CD4-positive, alpha-beta T cell treated with Interleukin-4 for 1 hour (primary cell): ENCODE measurements around the gene FRS2.

ENCODE experiments used
- DNase-seq, 2 donors: peaks; one replicate each; pipeline ENCODE4 v3.0.0-alpha.2; 2020 to 2022

The FRS2 gene

GRCh38 chr12:69502345-69503081 lies 32.3 kb downstream of the FRS2 start:
- no peak for DNase-seq

DNA sequence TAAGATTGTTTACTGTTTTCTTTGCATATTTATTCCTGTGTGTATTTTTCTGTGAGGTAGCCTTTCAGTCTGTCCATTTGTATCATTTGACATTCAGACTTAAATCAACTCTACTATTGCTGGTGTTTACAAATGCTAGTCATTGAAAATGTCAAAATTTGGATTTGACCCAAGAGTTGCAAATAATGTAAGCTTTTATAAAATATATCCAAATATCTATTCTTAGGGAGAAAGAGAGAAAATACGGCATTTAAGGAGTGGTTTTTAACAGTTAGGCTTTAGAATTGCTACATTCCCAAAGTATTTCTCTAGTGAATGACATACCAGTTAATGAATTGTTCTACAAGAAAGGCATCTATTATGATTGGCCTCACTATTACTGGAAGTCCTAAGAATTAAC lies 37.9 kb downstream of the FRS2 start:
- DNase-seq, result no peak

DNA sequence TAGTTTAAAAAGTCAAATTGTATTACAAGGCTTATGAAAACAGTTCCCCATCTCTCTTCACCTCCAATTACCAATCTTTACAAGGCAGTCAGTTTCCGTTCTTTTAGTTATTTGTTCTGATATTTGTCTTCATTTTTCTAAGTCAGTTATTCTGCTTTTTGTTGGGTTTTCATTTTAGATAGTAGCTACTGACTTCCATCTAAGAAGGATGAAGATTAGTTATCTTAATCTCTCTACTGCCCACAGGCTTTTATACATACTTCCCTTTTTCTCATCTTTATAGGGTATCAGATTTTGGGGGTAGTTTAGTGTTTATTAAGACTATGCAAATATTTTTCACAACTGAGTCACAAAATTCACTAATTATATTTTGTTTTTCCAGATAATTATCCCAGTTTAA lies 38.4 kb downstream of the FRS2 start:
- no peak for DNase-seq

- DNase-seq, result no peak
These were observed 39.1 kb downstream of the FRS2 start for GRCh38 chr12:69509308-69509736.

- DNase-seq, result no peak
These were observed 40.0 kb downstream of the FRS2 start for GRCh38 chr12:69509904-69510827.

- no peak for DNase-seq
These were observed 40.8 kb downstream of the FRS2 start for GRCh38 chr12:69511016-69511415.

- no peak for DNase-seq
These were observed 41.5 kb downstream of the FRS2 start for GRCh38 chr12:69511469-69512267.

GRCh38 chr12:69512820-69513219 lies 42.6 kb downstream of the FRS2 start:
- DNase-seq, result no peak

DNA sequence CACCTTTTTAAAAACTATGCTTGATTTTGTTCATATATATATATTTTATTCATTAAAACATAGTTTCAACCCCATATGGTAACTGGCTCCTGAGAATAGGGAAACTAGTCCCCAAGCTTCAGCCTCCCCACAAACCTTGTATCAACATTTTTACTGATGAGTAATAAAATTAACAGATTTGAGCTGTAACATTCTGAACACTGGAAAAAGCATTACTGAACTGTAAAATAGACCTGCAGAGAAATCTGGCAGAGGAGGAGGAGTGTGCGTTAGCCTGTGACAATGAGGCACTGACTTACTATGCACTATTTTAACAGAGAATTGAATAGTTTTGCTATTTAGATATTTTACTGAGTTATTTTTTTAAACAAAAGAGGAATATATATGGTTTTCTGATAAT lies 43.1 kb downstream of the FRS2 start:
- DNase-seq, result no peak

- DNase-seq, result no peak
These were observed 43.9 kb downstream of the FRS2 start for GRCh38 chr12:69514111-69514510.

DNA sequence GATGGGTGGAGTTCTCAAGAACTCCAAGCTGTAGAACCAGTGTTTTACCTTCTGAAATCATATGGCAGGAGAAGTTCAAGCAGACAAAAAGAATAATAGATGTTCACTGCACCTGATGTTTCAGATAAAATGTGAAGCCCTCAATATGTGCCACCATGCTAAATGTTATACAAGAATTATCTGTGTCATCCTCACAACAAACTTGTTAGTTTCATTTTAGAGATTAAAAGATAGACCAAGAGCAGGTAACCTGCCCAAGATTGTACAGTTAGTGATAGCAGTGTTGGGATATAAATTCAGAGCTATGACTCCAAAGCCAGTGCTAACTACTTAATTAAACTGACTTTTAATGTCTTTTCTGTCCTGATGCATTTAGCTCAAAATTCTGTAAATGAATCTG lies 44.7 kb downstream of the FRS2 start:
- no peak for DNase-seq

- no peak for DNase-seq
These were observed 45.3 kb downstream of the FRS2 start for GRCh38 chr12:69515394-69515930.

GRCh38 chr12:69516950-69517349 lies 46.8 kb downstream of the FRS2 start:
- no peak for DNase-seq

- no peak for DNase-seq
These were observed 47.2 kb downstream of the FRS2 start for GRCh38 chr12:69517406-69517805.

- DNase-seq, result no peak
These were observed 49.7 kb downstream of the FRS2 start for GRCh38 chr12:69519871-69520270.

DNA sequence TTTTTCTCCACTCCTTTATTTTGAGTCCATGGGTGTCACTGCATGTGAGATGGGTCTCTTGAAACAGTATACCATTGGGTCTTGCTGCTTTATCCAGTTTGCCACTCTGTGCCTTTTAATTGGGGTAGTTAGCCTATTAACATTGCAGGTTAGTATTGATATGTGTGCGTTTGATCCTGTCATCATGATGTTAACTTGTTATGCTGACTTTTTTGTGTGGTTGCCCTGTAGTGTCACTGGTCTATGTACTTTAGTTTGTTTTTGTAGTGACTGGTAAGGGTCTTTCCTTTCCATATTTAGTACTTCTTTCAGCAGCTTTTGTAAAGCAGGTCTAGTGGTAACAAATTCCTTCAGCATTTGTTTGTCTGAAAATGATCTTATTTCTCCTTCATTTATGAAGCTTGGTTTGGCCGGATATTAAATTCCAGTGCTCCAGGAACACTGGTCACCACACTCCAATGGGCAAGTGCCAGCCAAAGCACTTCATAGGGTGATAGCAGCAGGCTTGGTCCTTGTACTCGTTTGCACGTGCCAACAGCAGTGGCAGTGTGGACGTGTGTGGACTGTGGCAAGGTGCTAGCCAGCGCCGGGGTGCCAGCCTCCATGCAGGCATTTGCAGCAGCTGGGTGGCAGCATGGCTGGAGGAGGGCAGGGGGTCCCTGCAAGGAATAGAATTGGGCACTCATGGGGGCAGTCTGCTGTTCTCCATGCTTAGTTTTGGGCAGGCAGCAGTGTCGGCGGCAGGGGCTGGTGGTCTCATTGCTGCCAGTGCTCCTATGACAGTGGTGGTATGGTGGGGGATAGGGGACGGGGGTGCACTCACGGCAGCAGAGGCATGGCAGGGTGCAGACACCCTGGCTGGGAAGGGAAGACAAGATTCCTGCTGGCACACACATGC lies 53.5 kb downstream of the FRS2 start:
- no peak for DNase-seq

GRCh38 chr12:69524331-69524630 lies 54.1 kb downstream of the FRS2 start:
- no peak for DNase-seq

- no peak for DNase-seq
These were observed 54.7 kb downstream of the FRS2 start for GRCh38 chr12:69524755-69525469.

DNA sequence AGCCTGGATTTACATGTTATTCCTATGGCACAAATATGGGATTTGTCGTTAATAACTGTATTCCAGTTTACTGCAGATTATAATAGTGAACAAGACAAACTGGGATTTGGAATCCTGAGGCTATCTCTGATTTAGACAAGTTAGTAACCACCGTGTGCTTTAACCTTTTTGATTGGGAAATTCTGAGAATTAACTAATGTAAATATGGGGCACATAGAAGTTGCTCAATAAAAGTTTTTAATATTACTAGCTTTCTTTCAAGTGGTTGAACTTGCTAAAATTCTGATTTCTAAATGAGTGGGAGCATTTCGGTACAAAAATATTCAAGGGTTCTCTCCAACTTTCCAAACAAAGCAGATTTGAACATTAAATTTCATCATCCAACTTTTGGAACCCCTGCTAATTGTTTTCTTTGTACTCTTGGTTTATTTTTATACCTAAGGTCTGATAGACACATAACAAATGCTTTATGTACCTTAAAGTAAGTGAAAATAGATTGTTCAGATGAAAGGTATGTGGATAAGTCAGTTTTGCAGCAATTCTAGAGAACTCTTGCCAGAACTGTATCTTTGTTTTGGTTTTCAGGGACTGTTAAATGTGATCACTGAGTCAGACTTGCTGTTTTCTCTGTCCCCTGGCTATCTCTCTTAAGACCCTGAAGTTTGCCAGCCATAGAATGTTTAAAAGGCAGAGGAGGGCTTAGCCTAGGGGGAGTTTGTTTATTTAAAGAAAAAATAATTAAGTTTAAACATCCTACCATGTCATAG lies 57.5 kb downstream of the FRS2 start:
- no peak for DNase-seq

DNA sequence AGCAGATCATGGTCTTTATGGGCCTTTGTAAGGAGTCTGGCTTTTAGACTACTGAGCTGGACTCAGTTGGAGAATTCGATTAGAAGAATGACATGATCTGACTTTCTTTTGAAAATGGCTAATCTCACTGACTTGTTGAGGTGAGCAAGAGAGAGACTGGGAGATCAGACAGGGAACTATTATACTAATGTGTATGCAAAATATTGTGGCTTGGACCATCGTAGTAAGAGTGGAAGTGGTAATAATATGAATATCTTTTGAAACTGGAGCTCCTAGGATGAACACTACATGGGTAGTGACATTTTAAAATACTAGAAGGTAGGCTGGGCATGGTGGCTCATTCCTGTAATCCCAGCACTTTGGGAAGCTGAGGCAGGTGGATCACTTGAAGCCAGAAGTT lies 58.8 kb downstream of the FRS2 start:
- DNase-seq, result no peak

DNA sequence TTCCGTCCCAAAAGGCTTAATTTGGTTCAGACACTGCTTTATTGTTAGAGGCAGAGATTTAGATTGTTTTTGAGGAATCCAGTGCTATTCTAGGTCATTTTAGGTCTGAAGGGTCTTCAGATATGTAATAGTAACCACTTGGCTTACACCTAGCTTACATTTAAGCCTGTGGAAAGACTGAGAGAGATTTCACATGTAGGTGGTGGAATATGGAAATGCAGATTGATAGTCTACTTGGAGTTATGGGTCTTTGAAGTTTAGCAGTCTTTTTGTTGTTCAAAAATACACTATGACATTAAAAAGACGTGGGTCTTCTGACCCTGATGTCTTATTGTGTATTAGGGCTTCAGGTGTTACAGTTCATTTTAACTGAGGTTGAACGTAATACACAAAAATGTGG lies 63.7 kb downstream of the FRS2 start:
- no peak for DNase-seq
